Mucosa of stomach (tissue), 1 donor: ENCODE measurements around the gene FASN.

ENCODE experiments used
- H3K27me3 ChIP-seq: one replicate; pipeline ENCODE4 v1.7.0; 2013; ENCODE audit warnings: mild to moderate bottlenecking, low read length; ENCODE audit not compliant: control insufficient read depth, insufficient read depth
- H3K36me3 ChIP-seq: one replicate; pipeline ENCODE4 v1.7.0; 2013; ENCODE audit warnings: low read length; ENCODE audit not compliant: control insufficient read depth, insufficient read depth
- H3K4me1 ChIP-seq: one replicate; pipeline ENCODE4 v1.7.0; 2013; ENCODE audit warnings: mild to moderate bottlenecking, low read length; ENCODE audit not compliant: control insufficient read depth, insufficient read depth
- H3K4me3 ChIP-seq: one replicate; pipeline ENCODE4 v1.7.0; 2013; ENCODE audit warnings: low read length
- H3K9ac ChIP-seq: one replicate; pipeline ENCODE4 v1.7.0; 2013; ENCODE audit warnings: mild to moderate bottlenecking, low read length, moderate library complexity
- H3K9me3 ChIP-seq: one replicate; pipeline ENCODE4 v1.7.0; 2013; ENCODE audit warnings: mild to moderate bottlenecking, low read length, moderate library complexity; ENCODE audit not compliant: control insufficient read depth
- donor health status: Pancreatic carcinoma.

Gene FASN

DNA sequence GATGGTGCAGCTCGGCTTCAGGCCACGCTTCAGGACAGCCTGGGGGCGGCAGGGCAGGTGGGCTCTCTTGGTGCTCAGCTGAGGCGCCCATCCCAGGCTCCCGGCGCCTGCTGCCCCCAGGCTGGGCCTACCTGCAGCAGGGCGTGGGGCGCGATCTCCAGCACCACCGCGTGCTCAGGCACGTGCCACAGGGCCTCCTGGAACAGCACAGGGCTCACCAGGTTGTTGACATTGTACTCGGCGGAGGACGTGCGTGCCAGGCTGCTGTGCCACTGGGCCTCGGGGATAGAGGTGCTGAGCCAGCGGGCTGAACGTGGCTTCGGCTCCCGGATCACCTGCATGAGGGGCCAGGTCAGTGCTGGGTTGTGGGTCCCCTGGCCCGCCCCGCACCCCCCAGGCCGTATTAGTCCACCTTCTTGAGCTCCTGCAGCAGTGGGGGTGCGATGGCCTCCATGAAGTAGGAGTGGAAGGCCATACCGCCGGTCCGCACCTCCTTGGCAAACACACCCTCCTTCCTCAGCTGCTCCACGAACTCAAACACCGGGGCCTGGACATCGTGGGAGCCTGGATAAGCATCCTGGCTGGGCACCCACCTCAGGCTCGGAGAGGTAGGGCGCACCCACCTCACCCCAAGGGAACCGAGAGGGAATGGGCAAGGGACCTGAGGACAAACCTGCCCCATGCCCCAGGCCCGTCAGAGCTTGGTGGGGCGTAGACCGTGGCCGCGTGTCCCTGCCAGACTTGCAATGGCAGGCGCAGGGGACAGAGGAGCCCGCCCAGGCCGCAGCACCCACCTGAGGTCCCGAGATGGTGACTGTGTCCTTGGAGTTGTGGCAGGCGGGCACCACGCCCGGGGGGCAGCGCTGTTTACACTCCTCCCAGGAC lies 9.0 kb downstream of the FASN start:
- peaks cover 37% of the 10 kb centered on the region for H3K36me3 ChIP-seq
- no peaks in the 10 kb centered on the region for H3K4me1 ChIP-seq
- no peak overlapping the region for H3K9ac ChIP-seq
- H3K9me3 ChIP-seq: no peaks in the 10 kb centered on the region
- H3K27me3 ChIP-seq: no peaks in the 10 kb centered on the region
- H3K4me3 ChIP-seq: no peak overlapping the region

DNA sequence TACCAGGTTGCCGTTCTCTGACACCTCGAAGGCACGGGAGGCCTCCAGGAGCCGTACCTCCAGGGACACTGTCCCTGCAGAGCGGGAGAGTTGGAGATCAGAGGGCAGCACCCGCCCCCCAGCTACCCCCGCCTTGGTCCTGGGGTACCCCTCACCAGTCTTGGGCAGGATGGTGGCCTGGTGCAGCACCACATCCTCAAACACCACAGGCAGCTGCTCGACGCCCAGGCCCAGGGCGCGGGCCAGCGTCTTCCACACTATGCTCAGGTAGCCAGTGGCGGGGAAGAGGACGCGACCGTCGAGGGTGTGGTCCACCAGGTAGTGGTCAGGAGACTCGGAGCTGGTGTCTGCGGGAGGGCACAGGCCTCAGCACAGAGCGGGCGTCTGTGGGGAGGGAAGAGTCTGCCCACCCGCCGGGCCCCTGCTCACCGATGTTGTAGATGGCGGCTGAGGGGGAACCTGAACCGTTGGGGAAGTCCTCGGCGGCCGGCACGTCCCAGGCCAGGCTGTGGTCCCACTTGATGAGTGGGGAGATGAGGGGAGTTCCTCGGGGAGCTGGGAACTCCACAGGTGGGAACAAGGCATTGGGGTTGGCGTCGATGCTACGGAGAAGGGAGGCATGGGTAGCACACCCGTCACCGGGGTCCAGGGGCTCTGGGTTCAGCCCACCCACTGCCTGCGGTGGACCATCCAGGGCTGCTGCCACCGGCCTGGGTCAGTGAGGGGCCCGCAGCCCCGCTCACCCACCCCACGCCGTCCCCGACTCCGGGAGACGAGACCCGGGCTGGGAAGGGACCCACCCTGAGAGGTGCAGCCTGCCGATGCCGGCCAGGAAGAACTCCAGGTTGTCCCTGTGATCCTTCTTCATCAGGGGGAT lies 9.8 kb downstream of the FASN start:
- no peaks in the 10 kb centered on the region for H3K4me1 ChIP-seq
- H3K9ac ChIP-seq: no peak overlapping the region
- H3K9me3 ChIP-seq: no peaks in the 10 kb centered on the region
- peaks cover 35% of the 10 kb centered on the region for H3K36me3 ChIP-seq
- H3K27me3 ChIP-seq: no peaks in the 10 kb centered on the region
- H3K4me3 ChIP-seq: no peak overlapping the region

DNA sequence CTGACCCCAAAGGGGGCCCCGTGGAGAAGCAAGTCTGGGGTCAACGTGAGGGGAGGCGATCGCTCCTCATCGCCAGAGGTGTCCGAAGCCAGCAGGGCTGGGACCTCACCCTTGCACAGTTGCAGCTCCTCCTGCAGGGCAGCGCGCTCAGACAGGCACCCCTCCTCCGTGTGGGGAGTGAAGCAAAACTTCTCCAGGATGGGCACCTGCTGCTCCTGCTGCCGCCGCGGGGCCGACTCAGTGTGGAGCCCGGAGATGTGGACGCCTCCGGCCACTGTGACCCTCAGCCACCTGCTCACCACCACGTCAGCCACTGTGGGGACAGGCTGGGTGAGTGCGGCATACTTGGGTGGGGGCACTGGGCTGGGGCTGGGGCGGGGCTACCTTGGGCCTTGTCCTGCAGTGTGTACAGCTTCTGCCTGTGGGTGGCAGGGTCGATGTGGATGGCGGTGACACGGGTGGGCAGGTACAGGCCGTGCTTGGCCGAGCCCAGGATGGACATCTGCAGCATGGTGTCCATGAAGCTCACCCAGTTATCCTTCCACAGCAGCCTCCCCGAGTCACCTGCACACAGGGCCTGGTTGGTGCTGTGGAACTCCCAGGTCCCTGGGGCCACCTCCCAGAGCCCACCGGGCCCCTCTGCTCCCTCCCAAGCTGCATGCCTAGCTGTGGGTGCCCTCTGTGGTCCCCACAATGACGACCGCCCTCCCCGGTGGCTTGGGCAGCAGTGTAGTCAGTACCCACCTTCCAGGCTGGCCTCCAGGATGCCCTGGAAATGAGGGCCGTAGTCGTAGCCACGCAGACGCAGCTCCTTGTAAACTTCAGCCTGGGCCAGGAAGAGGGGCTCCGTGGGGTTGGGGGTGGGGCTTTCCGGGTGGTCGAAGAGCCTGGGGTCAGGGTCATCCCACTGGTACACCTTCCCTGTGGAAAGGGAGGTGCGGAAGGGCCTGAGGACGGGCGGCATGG lies 10.8 kb downstream of the FASN start:
- Histone ChIP-seq H3K4me1 (no peaks in the 10 kb centered on the region), H3K9ac (no peak overlapping the region), H3K4me3 (no peak overlapping the region), H3K27me3 (no peaks in the 10 kb centered on the region), H3K36me3 (peaks cover 33% of the 10 kb centered on the region), H3K9me3 (no peaks in the 10 kb centered on the region)

DNA sequence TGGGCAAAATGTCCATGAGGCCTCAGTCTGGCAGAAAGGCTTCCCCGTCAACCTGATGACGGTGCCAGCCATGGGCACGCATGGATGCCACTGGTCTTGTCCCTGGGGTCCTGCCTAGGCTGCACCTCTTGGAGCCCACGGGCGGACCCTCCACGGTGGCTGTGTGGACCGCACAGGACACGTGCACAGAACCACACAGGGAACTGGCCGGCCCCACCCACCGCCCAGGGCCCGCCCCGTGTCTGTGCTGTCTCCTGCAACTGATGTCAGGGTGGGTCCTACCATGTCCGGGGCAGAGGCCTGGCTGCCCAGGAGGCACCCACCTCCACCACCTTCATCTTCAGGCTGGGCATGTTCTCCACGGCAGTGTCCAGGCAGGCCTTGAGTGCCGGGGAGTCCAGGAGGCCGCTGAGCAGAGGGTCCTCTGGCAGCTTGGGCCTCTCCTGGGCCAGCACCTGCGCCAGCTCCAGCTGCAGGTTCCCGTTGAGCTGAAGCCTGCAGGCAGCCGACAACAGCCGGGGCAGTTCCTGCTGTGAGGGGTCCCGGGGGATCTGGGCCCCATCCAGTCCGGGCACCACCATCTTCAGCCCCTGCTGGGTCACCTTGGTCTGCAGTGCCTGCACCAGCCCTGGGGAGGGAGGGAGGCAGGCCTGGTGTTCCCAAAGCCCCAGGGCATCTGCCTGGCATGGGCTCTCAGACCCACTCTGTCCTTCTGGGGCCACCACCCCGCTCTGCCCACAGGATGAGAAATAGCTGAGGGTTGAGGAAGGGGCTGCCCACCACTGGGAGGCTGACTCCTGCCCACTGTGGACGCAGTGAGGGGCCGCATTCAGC lies 11.9 kb downstream of the FASN start:
- no peaks in the 10 kb centered on the region for H3K4me1 ChIP-seq
- peaks cover 33% of the 10 kb centered on the region for H3K36me3 ChIP-seq
- no peaks in the 10 kb centered on the region for H3K27me3 ChIP-seq
- H3K4me3 ChIP-seq: no peak overlapping the region
- no peak overlapping the region for H3K9ac ChIP-seq
- no peaks in the 10 kb centered on the region for H3K9me3 ChIP-seq

DNA sequence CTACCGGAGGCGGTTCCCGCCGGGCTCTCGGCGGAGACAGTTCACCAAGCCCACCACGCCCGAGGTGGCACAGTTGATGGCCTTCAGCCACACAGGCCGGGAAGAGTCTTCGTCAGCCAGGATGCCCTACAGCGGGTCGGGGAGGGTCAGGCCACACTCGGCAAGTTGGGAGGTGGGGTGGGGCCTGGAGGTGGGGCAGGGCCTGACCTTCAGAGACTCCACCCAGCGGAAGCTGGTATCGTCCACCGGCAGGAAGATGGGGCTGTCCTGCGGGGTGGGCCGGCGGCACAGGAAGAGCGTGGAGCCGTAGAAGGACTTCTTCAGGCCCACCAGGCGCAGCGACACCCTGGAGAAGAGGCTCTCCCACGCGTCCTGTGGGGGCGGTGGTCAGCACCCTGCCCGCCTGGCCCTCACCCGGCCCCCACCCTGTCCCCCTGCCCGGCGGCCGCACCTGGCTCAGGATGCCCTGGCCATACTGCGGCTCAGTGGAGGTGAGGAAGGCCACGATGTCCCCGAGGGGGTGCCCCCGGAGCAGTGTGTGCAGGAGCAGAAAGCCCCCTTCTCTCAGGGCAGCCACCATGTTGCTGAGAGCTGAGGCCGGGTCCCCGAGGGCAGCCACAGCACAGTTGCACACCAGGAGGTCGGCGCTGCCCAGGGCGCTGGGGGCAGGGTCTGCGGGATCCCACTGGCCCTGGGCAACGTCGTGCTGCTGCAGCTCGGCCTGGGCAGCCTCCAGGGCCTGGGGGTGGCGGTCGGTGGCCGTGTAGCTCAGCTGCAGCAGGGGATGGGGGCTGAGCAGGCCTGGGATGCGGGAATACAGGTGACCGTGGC lies 12.8 kb downstream of the FASN start:
- Histone ChIP-seq H3K27me3 (no peaks in the 10 kb centered on the region), H3K4me3 (no peak overlapping the region)

DNA sequence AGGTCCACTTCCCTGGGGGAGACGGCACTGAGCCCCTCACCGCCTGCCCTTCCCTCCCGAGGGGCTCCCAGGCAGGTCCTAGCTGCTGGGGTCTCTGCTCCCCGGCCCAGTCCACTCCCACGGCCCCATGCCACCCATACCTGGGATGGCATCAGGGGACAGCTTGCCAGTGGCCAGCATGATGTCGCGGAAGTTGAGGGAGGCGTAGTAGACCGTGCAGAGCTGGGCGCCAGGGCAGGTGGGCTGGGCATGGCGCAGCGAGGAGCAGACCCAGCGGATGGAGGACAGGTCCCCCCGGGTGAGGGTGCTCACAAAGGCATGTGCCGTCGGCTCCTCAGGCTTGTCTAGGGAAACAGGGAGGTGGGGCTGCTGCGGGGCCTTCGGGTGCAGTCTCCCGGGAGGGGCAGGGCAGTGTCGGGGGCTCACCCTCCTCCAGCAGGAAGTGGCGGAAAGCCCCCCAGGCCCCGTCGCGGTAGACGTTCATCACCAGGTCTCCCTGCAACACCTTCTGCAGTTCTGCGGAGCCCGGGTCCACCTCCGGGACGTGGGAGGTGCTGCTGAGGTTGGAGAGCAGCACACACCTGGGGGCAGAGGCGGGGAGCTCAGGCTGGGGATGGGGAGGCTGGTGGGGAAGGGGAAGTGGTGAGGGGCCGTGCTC lies 13.5 kb downstream of the FASN start:
- H3K9ac ChIP-seq: no peak overlapping the region
- no peaks in the 10 kb centered on the region for H3K27me3 ChIP-seq
- no peaks in the 10 kb centered on the region for H3K9me3 ChIP-seq
- peaks cover 27% of the 10 kb centered on the region for H3K36me3 ChIP-seq
- H3K4me3 ChIP-seq: no peak overlapping the region
- no peaks in the 10 kb centered on the region for H3K4me1 ChIP-seq

More for the DNA sequence above, 12.8 kb downstream of the FASN start:
- H3K9me3 ChIP-seq: no peaks in the 10 kb centered on the region
- no peak overlapping the region for H3K9ac ChIP-seq
- H3K4me1 ChIP-seq: no peaks in the 10 kb centered on the region
- peaks cover 29% of the 10 kb centered on the region for H3K36me3 ChIP-seq

DNA sequence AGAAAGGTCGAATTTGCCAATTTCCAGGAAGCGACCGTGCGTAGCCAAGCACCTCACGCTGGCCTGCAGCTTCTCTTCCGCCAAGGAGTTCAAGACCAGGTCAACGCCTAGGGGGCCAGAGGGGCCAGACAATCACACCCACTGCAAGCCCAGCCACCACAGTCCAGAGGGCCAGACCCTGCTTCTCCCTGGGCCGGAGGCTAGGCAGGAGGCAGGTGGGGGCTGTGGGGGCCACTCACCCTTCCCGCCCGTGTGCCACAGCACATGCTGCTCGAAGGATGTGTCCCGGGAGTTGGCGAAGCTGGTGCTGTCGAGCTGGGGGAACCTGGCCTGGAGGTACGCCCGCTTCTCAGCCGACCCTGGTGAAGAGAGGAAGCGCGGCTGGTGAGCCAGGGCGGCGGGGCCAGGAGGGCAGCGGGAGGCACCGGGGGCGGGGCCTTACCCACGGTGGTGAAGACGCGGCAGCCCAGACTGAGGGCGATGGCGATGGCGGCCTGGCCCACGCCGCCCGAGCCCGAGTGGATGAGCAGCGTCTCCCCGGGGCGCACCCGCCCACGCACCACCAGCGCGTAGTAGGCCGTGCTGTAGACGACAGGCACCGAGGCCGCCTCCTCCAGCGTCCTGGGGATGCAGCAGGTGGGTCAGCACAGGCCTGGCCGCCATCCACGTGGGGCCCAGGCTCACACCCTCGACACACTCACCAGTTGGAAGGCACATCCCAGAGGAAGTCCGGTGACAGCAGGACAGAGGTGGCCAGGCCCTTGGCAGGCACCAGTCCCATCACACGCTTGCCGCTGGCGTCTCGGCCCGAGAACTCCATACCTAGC lies 14.3 kb downstream of the FASN start:
- Histone ChIP-seq H3K27me3 (no peaks in the 10 kb centered on the region), H3K9me3 (no peaks in the 10 kb centered on the region), H3K9ac (no peak overlapping the region), H3K4me3 (no peak overlapping the region), H3K36me3 (peaks cover 20% of the 10 kb centered on the region), H3K4me1 (no peaks in the 10 kb centered on the region)

DNA sequence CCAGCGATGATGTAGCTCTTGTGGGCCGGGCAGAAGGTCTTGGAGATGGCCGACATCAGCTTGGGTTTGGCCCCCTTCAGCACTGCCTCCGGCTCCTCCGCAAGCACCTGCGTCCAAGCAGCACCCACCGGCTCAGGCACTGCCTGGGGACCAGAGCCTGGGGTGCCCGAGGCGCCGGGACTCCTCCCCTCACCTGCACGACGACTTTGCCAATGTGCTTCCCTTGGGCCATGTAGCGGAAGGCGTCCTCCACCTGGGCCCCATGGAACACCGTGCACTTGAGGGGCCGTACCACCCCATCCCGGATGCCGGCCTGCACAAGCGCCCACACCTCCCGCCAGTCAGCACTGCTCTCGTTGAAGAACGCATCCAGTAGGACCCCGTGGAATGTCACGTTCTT lies 15.0 kb downstream of the FASN start:
- no peaks in the 10 kb centered on the region for H3K27me3 ChIP-seq
- no peaks in the 10 kb centered on the region for H3K9me3 ChIP-seq
- peaks cover 13% of the 10 kb centered on the region for H3K36me3 ChIP-seq
- no peaks in the 10 kb centered on the region for H3K4me1 ChIP-seq
- H3K9ac ChIP-seq: no peak overlapping the region
- H3K4me3 ChIP-seq: no peak overlapping the region

DNA sequence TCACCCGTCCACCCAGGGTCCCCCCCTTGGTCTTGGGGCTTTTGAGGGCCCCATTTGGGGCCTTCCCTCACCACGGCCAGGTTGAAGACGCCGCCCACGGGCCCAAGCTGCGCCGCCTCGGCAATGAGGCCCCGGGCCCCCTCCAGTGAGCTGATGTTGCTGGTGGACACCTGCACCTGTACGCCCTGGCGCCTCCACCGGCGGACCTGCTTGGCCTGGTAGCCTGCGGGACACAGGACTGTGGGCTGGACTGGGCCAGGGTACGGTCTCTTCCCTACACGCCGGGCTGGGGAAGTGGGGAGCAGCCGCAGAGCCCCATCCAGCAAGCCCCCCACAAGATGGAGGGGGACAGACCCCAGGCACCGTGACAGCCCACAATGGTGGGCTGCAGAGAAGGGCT lies 15.6 kb downstream of the FASN start:
- Histone ChIP-seq H3K36me3 (peaks cover 8% of the 10 kb centered on the region), H3K27me3 (no peaks in the 10 kb centered on the region), H3K9me3 (no peaks in the 10 kb centered on the region), H3K4me3 (no peak overlapping the region), H3K9ac (no peak overlapping the region), H3K4me1 (no peaks in the 10 kb centered on the region)
